ENCODE data around the gene SMIM20. TPM values are rescaled to one million over a fixed set of nuclear protein-coding genes. Genes with fewer than 3 reads are reported as not detected.

SMIM20 gene
- total and polyA plus RNA-seq, 2 experiments from 2014 or later = 56.6 to 82.9 TPM

DNA sequence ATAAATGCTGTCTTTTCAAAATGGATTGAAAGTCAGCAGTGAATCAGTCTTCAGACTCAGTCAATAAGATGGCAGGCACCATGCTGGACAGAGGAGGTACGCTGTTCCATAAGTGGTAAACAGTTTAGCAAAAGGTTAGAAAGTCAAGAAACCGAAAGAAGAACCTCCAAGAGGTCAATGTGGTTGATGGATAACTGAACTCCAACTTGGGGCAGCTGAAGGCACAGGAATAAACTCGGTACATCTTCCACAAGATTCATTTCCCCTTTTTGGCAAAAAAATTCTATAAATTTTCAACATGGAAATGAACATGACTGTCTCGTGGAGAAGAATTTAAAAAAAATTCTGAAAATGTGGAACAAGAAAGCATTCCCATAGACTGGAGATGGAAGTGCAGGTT is 32.8 kb upstream of the SMIM20 start:
- no peaks in the 10 kb centered on the region for H3K36me3 ChIP-seq (ENCODE audit: insufficient read depth)
- H3K4me1 ChIP-seq (ENCODE audit: insufficient read depth) = peaks cover 10% of the 10 kb centered on the region; the same call in 1 of the 2 replicates
- Mint-ChIP-seq H3K27me3 (ENCODE audit: insufficient read depth, low read depth, poor library complexity) (peaks cover 4% of the 10 kb centered on the region), H3K36me3 (ENCODE audit: low read depth) (no peaks in the 10 kb centered on the region), H3K4me1 (peaks cover 5% of the 10 kb centered on the region; the same call in 2 of the 3 replicates), H3K4me3 (no peak overlapping the region), H3K27ac (no peak overlapping the region), H3K9me3 (no peaks in the 10 kb centered on the region)
- H3K79me2 ChIP-seq (replicated peaks; ENCODE audit: insufficient read depth) = no peaks in the 10 kb centered on the region
- H4K20me1 ChIP-seq (replicated peaks; ENCODE audit: insufficient read depth) = no peaks in the 10 kb centered on the region
- no peak overlapping the region for H3K4me3 ChIP-seq
- H3F3A ChIP-seq (replicated peaks; ENCODE audit: low read depth) = no peaks in the 10 kb centered on the region
- H3K4me2 ChIP-seq = no peak overlapping the region
- ATAC-seq = no peak
- TF ChIP-seq EZH2 (IDR thresholded peaks at IDR 0.05; ENCODE audit: low read depth, unreplicated experiment) (no peak), CREB1 (CRISPR knock-in tag; IDR thresholded peaks at IDR 0.05; ENCODE audit: low read depth) (no peak), ZNF331 (CRISPR knock-in tag; IDR thresholded peaks at IDR 0.05; ENCODE audit: low read depth) (no peak)
- TF ChIP-seq, protein P1, sequence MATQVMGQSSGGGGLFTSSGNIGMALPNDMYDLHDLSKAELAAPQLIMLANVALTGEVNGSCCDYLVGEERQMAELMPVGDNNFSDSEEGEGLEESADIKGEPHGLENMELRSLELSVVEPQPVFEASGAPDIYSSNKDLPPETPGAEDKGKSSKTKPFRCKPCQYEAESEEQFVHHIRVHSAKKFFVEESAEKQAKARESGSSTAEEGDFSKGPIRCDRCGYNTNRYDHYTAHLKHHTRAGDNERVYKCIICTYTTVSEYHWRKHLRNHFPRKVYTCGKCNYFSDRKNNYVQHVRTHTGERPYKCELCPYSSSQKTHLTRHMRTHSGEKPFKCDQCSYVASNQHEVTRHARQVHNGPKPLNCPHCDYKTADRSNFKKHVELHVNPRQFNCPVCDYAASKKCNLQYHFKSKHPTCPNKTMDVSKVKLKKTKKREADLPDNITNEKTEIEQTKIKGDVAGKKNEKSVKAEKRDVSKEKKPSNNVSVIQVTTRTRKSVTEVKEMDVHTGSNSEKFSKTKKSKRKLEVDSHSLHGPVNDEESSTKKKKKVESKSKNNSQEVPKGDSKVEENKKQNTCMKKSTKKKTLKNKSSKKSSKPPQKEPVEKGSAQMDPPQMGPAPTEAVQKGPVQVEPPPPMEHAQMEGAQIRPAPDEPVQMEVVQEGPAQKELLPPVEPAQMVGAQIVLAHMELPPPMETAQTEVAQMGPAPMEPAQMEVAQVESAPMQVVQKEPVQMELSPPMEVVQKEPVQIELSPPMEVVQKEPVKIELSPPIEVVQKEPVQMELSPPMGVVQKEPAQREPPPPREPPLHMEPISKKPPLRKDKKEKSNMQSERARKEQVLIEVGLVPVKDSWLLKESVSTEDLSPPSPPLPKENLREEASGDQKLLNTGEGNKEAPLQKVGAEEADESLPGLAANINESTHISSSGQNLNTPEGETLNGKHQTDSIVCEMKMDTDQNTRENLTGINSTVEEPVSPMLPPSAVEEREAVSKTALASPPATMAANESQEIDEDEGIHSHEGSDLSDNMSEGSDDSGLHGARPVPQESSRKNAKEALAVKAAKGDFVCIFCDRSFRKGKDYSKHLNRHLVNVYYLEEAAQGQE (IDR thresholded peaks at IDR 0.05; ENCODE audit: unreplicated experiment) = no peak
- TF ChIP-seq, protein P2, sequence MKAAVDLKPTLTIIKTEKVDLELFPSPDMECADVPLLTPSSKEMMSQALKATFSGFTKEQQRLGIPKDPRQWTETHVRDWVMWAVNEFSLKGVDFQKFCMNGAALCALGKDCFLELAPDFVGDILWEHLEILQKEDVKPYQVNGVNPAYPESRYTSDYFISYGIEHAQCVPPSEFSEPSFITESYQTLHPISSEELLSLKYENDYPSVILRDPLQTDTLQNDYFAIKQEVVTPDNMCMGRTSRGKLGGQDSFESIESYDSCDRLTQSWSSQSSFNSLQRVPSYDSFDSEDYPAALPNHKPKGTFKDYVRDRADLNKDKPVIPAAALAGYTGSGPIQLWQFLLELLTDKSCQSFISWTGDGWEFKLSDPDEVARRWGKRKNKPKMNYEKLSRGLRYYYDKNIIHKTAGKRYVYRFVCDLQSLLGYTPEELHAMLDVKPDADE (IDR thresholded peaks at IDR 0.05) = no peak
- TF ChIP-seq, protein P3, sequence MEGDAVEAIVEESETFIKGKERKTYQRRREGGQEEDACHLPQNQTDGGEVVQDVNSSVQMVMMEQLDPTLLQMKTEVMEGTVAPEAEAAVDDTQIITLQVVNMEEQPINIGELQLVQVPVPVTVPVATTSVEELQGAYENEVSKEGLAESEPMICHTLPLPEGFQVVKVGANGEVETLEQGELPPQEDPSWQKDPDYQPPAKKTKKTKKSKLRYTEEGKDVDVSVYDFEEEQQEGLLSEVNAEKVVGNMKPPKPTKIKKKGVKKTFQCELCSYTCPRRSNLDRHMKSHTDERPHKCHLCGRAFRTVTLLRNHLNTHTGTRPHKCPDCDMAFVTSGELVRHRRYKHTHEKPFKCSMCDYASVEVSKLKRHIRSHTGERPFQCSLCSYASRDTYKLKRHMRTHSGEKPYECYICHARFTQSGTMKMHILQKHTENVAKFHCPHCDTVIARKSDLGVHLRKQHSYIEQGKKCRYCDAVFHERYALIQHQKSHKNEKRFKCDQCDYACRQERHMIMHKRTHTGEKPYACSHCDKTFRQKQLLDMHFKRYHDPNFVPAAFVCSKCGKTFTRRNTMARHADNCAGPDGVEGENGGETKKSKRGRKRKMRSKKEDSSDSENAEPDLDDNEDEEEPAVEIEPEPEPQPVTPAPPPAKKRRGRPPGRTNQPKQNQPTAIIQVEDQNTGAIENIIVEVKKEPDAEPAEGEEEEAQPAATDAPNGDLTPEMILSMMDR (conservative IDR thresholded peaks at IDR 0.05; ENCODE audit: low read depth in 2 of 2) = no peak
- H3K9me2 ChIP-seq (ENCODE audit: insufficient read depth) = no peaks in the 10 kb centered on the region
- no peaks in the 10 kb centered on the region for H3K27me3 ChIP-seq (ENCODE audit: insufficient read depth)
- DNase-seq (ENCODE audit: low spot score) = no peak
- H3K27ac ChIP-seq (ENCODE audit: low read depth) = no peak overlapping the region
- H2AFZ ChIP-seq = no peak overlapping the region

DNA sequence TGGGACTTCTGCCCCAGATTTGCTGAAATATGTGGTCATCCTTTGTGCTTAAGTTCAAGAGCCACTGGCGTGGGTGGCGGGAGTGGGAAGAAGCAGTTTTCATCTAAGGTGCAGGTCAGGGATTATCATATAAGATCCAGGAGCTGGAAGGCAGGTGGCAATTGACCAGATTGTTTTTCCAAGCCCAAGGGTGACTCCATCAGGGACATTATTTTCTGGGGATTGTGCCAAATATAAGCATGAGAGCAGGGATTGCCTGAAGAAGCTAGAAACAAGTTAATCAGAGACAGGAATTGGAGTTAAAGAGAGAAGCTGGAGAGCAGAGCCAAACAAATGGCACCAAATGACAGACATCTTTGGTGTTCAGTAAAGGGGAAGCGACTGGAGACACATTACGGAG is 31.8 kb upstream of the SMIM20 start:
- Mint-ChIP-seq H3K4me3 (no peak overlapping the region), H3K27me3 (ENCODE audit: insufficient read depth, low read depth, poor library complexity) (peaks cover 4% of the 10 kb centered on the region), H3K36me3 (ENCODE audit: low read depth) (no peaks in the 10 kb centered on the region), H3K27ac (no peak overlapping the region), H3K9me3 (no peaks in the 10 kb centered on the region), H3K4me1 (peaks cover 5% of the 10 kb centered on the region; the same call in 2 of the 3 replicates)
- no peaks in the 10 kb centered on the region for H3K27me3 ChIP-seq (ENCODE audit: insufficient read depth)
- no peaks in the 10 kb centered on the region for H3K79me2 ChIP-seq (replicated peaks; ENCODE audit: insufficient read depth)
- no peak overlapping the region for H3K4me3 ChIP-seq
- DNase-seq (ENCODE audit: low spot score) (no peak), ATAC-seq (no peak)
- no peaks in the 10 kb centered on the region for H4K20me1 ChIP-seq (replicated peaks; ENCODE audit: insufficient read depth)
- peaks cover 10% of the 10 kb centered on the region; the same call in 1 of the 2 replicates for H3K4me1 ChIP-seq (ENCODE audit: insufficient read depth)
- H3K36me3 ChIP-seq (ENCODE audit: insufficient read depth) = no peaks in the 10 kb centered on the region
- H3F3A ChIP-seq (replicated peaks; ENCODE audit: low read depth) = no peaks in the 10 kb centered on the region
- TF ChIP-seq NANOG (IDR thresholded peaks at IDR 0.05; ENCODE audit: borderline replicate concordance) (no peak), EZH2phosphoT487 (IDR thresholded peaks at IDR 0.05; ENCODE audit: unreplicated experiment) (no peak)
- TF ChIP-seq, protein P1 (IDR thresholded peaks at IDR 0.05; ENCODE audit: unreplicated experiment) = no peak
- no peak overlapping the region for H3K4me2 ChIP-seq
- no peaks in the 10 kb centered on the region for H3K9me2 ChIP-seq (ENCODE audit: insufficient read depth)
- no peak overlapping the region for H2AFZ ChIP-seq
- no peak overlapping the region for H3K27ac ChIP-seq (ENCODE audit: low read depth)

Measured in GM23338 (cell line).